Erythroblast (primary cell): ENCODE results near the gene LAS1L.

Experiments used
- GATA1 ChIP-seq: IDR thresholded peaks from 2 replicates; pipeline ENCODE4 v1.6.1; 2011; ENCODE audit warnings: low read depth, mild to moderate bottlenecking, control low read depth, low read length, moderate library complexity
- POLR2A ChIP-seq: IDR thresholded peaks from 2 replicates; pipeline ENCODE4 v1.6.1; 2011; ENCODE audit warnings: mild to moderate bottlenecking, low read length

DNA sequence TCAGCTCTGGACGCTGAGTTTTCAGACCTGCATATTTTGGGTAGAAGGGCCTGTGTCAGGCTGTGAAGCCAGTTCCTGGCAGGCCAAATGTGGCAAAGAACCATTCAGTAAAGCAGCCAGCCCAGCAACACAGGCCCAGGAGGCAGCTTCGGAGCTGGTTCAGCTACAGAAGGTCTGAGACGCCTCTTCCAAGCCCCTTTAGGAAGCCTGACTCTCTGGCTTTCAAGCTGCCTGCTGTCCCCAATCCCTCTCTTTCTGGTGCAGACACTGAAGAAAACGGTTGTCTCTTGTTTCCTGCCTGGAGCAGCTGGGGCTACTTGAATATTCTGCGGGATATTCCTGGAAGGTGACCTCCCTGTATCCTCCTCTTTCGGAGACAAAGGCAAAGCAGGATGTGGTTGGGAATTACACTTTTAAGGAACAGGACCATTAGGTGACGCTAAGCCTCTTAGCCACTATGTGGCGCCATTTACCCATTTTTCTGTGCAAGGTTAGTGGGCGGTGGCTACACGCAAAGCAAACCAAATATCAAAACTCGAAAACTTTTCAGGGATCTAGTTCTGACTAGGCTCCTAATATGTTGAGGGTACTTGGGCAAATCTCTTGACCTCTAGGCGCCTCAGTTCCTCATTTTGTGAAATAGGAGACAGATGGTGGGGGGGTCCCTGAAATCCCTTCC lies 47.2 kb upstream of the LAS1L start:
- no peak for TF ChIP-seq POLR2A
- no peak for TF ChIP-seq GATA1
